HG02852 (cell line): ENCODE measurements around the gene ZBTB42.
"Not testable (repeated sequence)": the region's sequence is repeated elsewhere in the genome, so short reads cannot be mapped to it uniquely, and the experiment has no call there.

Experiments
- ATAC-seq: cut with Tn5 transposase; IDR thresholded peaks from one replicate; pipeline ENCODE4 v1.9.1; 2021; ENCODE audit warnings: mild to moderate bottlenecking, moderate library complexity; ENCODE audit not compliant: unreplicated experiment

Gene ZBTB42

GRCh38 chr14:104805941-104806624, 5.2 kb downstream of the ZBTB42 start:
- ATAC-seq = no peak

- ATAC-seq = no peak
Observed at GRCh38 chr14:104806625-104807465, 5.9 kb downstream of the ZBTB42 start.

- ATAC-seq = no peak
Observed at GRCh38 chr14:104808456-104808855, 7.6 kb downstream of the ZBTB42 start.

GRCh38 chr14:104810316-104810715, 9.4 kb downstream of the ZBTB42 start:
- no peak for ATAC-seq

GRCh38 chr14:104813286-104813685, 12.4 kb downstream of the ZBTB42 start:
- ATAC-seq = no peak

GRCh38 chr14:104814701-104815100, 13.8 kb downstream of the ZBTB42 start:
- ATAC-seq = not testable (repeated sequence)

GRCh38 chr14:104816616-104816884, 15.6 kb downstream of the ZBTB42 start:
- ATAC-seq = no peak

GRCh38 chr14:104817930-104818713, 17.2 kb downstream of the ZBTB42 start:
- no peak for ATAC-seq

- ATAC-seq = no peak
Observed at GRCh38 chr14:104818714-104819161, 17.8 kb downstream of the ZBTB42 start.

- ATAC-seq = no peak
Observed at GRCh38 chr14:104819361-104819781, 18.5 kb downstream of the ZBTB42 start.

GRCh38 chr14:104820669-104821228, 19.8 kb downstream of the ZBTB42 start:
- ATAC-seq = no peak

- ATAC-seq = no peak
Observed at GRCh38 chr14:104821229-104821945, 20.5 kb downstream of the ZBTB42 start.

GRCh38 chr14:104821971-104822608, 21.2 kb downstream of the ZBTB42 start:
- ATAC-seq = no peak

GRCh38 chr14:104822821-104823615, 22.1 kb downstream of the ZBTB42 start:
- ATAC-seq = no peak

GRCh38 chr14:104824353-104824997, 23.6 kb downstream of the ZBTB42 start:
- no peak for ATAC-seq

- peak; percentile 77 for ATAC-seq
Observed at GRCh38 chr14:104826189-104826860, 25.4 kb downstream of the ZBTB42 start.

GRCh38 chr14:104826861-104827176, 25.9 kb downstream of the ZBTB42 start:
- ATAC-seq = no peak
